ENCODE results near the gene ARFIP2.
"Not testable (repeated sequence)": the region's sequence is repeated elsewhere in the genome, so short reads cannot be mapped to it uniquely, and the experiment has no call there.

Gene ARFIP2

GRCh38 chr11:6481012-6481923 is at the start of gene ARFIP2, which contains the start of gene TIMM10B:
Gene ARFIP2, minus strand, starts transcription at chr11:6481331. Its CDS starts 910 bp downstream, at chr11:6480421.
Gene TIMM10B, plus strand, starts transcription at chr11:6481501. Its CDS starts 16 bp downstream, at chr11:6481517.
- Mint-ChIP-seq H3K4me3 (peak within 1 kb of the TSS; percentile 86), H3K27me3 (no peaks in the 10 kb centered on the region), H3K36me3 (peaks cover 30% of the 10 kb centered on the region), H3K9me3 (no peaks in the 10 kb centered on the region), H3K4me1 (peaks cover 40% of the 10 kb centered on the region), H3K27ac (peak within 1 kb of the TSS; percentile 93)
- ATAC-seq, result peak; percentile 99

- H3K36me3 Mint-ChIP-seq, result peaks cover 46% of the 10 kb centered on the region
- no peak overlapping the region for H3K27ac Mint-ChIP-seq
- H3K27me3 Mint-ChIP-seq, result no peaks in the 10 kb centered on the region
- ATAC-seq, result no peak
- H3K4me3 Mint-ChIP-seq, result no peak overlapping the region
- no peaks in the 10 kb centered on the region for H3K9me3 Mint-ChIP-seq
- peaks cover 11% of the 10 kb centered on the region for H3K4me1 Mint-ChIP-seq
Measured at GRCh38 chr11:6530848-6531247, 49.7 kb upstream of the ARFIP2 start.

GRCh38 chr11:6529266-6529665 is 48.1 kb upstream of the ARFIP2 start:
- no peak for ATAC-seq
- Mint-ChIP-seq H3K27me3 (no peaks in the 10 kb centered on the region), H3K36me3 (peaks cover 38% of the 10 kb centered on the region), H3K4me1 (peaks cover 13% of the 10 kb centered on the region), H3K9me3 (no peaks in the 10 kb centered on the region), H3K4me3 (no peak overlapping the region), H3K27ac (peak overlapping the region; percentile 33)

GRCh38 chr11:6526411-6527135 is 45.4 kb upstream of the ARFIP2 start:
- H3K9me3 Mint-ChIP-seq, result no peaks in the 10 kb centered on the region
- peak overlapping the region; percentile 72 for H3K27ac Mint-ChIP-seq
- no peak for ATAC-seq
- no peaks in the 10 kb centered on the region for H3K27me3 Mint-ChIP-seq
- no peak overlapping the region for H3K4me3 Mint-ChIP-seq
- peaks cover 13% of the 10 kb centered on the region for H3K4me1 Mint-ChIP-seq
- H3K36me3 Mint-ChIP-seq, result peaks cover 36% of the 10 kb centered on the region

GRCh38 chr11:6523253-6523652 is 42.1 kb upstream of the ARFIP2 start:
- Mint-ChIP-seq H3K27ac (no peak overlapping the region), H3K4me3 (no peak overlapping the region), H3K27me3 (no peaks in the 10 kb centered on the region), H3K4me1 (peaks cover 13% of the 10 kb centered on the region), H3K36me3 (peaks cover 64% of the 10 kb centered on the region), H3K9me3 (no peaks in the 10 kb centered on the region)
- ATAC-seq, result no peak

- H3K9me3 Mint-ChIP-seq, ATAC-seq, H3K27ac Mint-ChIP-seq, H3K27me3 Mint-ChIP-seq, H3K4me3 Mint-ChIP-seq: not testable (repeated sequence)
- peaks cover 65% of the 10 kb centered on the region for H3K36me3 Mint-ChIP-seq
- peaks cover 13% of the 10 kb centered on the region for H3K4me1 Mint-ChIP-seq
Measured at GRCh38 chr11:6521946-6522345, 40.8 kb upstream of the ARFIP2 start.

GRCh38 chr11:6520265-6520664 is 39.1 kb upstream of the ARFIP2 start:
- H3K36me3 Mint-ChIP-seq, result peaks cover 73% of the 10 kb centered on the region
- ATAC-seq, result no peak
- H3K27ac Mint-ChIP-seq, result no peak overlapping the region
- H3K9me3 Mint-ChIP-seq, result no peaks in the 10 kb centered on the region
- no peak overlapping the region for H3K4me3 Mint-ChIP-seq
- no peaks in the 10 kb centered on the region for H3K27me3 Mint-ChIP-seq
- H3K4me1 Mint-ChIP-seq, result no peaks in the 10 kb centered on the region

- H3K9me3 Mint-ChIP-seq, result no peaks in the 10 kb centered on the region
- H3K27me3 Mint-ChIP-seq, result no peaks in the 10 kb centered on the region
- no peak overlapping the region for H3K27ac Mint-ChIP-seq
- H3K4me3 Mint-ChIP-seq, result no peak overlapping the region
- peaks cover 89% of the 10 kb centered on the region for H3K36me3 Mint-ChIP-seq
- H3K4me1 Mint-ChIP-seq, result no peaks in the 10 kb centered on the region
- no peak for ATAC-seq
Measured at GRCh38 chr11:6516865-6517264, 35.7 kb upstream of the ARFIP2 start.

GRCh38 chr11:6505577-6506240 is 24.6 kb upstream of the ARFIP2 start:
- Mint-ChIP-seq H3K27ac (no peak overlapping the region), H3K4me3 (no peak overlapping the region), H3K36me3 (peaks cover 40% of the 10 kb centered on the region), H3K27me3 (no peaks in the 10 kb centered on the region), H3K9me3 (no peaks in the 10 kb centered on the region), H3K4me1 (no peaks in the 10 kb centered on the region)
- no peak for ATAC-seq

- Mint-ChIP-seq H3K4me1 (no peaks in the 10 kb centered on the region), H3K36me3 (peaks cover 43% of the 10 kb centered on the region), H3K9me3 (no peaks in the 10 kb centered on the region), H3K27me3 (no peaks in the 10 kb centered on the region), H3K27ac (no peak overlapping the region), H3K4me3 (no peak overlapping the region)
- no peak for ATAC-seq
Measured at GRCh38 chr11:6504166-6504565, 23.0 kb upstream of the ARFIP2 start.

- ATAC-seq, result no peak
- no peak overlapping the region for H3K4me3 Mint-ChIP-seq
- no peak overlapping the region for H3K27ac Mint-ChIP-seq
- no peaks in the 10 kb centered on the region for H3K9me3 Mint-ChIP-seq
- H3K27me3 Mint-ChIP-seq, result no peaks in the 10 kb centered on the region
- H3K36me3 Mint-ChIP-seq, result peaks cover 36% of the 10 kb centered on the region
- no peaks in the 10 kb centered on the region for H3K4me1 Mint-ChIP-seq
Measured at GRCh38 chr11:6502382-6502781, 21.3 kb upstream of the ARFIP2 start.

GRCh38 chr11:6498544-6498943 is 17.4 kb upstream of the ARFIP2 start:
- H3K36me3 Mint-ChIP-seq, result peaks cover 44% of the 10 kb centered on the region
- no peaks in the 10 kb centered on the region for H3K9me3 Mint-ChIP-seq
- no peak overlapping the region for H3K4me3 Mint-ChIP-seq
- H3K27ac Mint-ChIP-seq, result no peak overlapping the region
- H3K27me3 Mint-ChIP-seq, result no peaks in the 10 kb centered on the region
- no peak for ATAC-seq
- no peaks in the 10 kb centered on the region for H3K4me1 Mint-ChIP-seq

GRCh38 chr11:6498121-6498520 is 17.0 kb upstream of the ARFIP2 start:
- no peak overlapping the region for H3K4me3 Mint-ChIP-seq
- no peaks in the 10 kb centered on the region for H3K4me1 Mint-ChIP-seq
- no peak overlapping the region for H3K27ac Mint-ChIP-seq
- H3K36me3 Mint-ChIP-seq, result peaks cover 44% of the 10 kb centered on the region
- H3K9me3 Mint-ChIP-seq, result no peaks in the 10 kb centered on the region
- H3K27me3 Mint-ChIP-seq, result no peaks in the 10 kb centered on the region
- no peak for ATAC-seq

- no peak for ATAC-seq
Measured at GRCh38 chr11:6497069-6497839, 16.1 kb upstream of the ARFIP2 start, which contains the start of gene DNHD1. Gene DNHD1, plus strand, starts transcription at chr11:6497280. Its CDS starts 936 bp downstream, at chr11:6498216.

More at GRCh38 chr11:6497069-6497839, 16.1 kb upstream of the ARFIP2 start, which contains the start of gene DNHD1:
- no peaks in the 10 kb centered on the region for H3K9me3 Mint-ChIP-seq
- H3K4me3 Mint-ChIP-seq, result no peak within 1 kb of the TSS
- H3K27ac Mint-ChIP-seq, result no peak within 1 kb of the TSS
- no peaks in the 10 kb centered on the region for H3K27me3 Mint-ChIP-seq
- H3K4me1 Mint-ChIP-seq, result no peaks in the 10 kb centered on the region
- peaks cover 44% of the 10 kb centered on the region for H3K36me3 Mint-ChIP-seq
